MCF 10A (cell line): ENCODE measurements around the gene LETM1. TPM values are rescaled to one million over a fixed set of nuclear protein-coding genes. Genes with fewer than 3 reads are reported as not detected.

Experiments
- BruUV-seq: library from RNA; stranded (reverse); fragments of 400-500 nt; replicated peaks from 2 replicates; lab custom pipeline; 2021; lab: Mats Ljungman, UMichigan
- CTCF ChIA-PET: fragments of 300-600 bp; sonication (Branson Sonifier 250); formaldehyde crosslinking; extraction: SDS; loops from one replicate; lab custom pipeline; 2021; ENCODE audit warnings: antibody characterized with exemption, inconsistent platforms; lab: Yijun Ruan, JAX
- POLR2A ChIA-PET: fragments of 300-600, 350-650 bp; sonication (Branson Sonifier 250); formaldehyde crosslinking; extraction: SDS; loops from one replicate; lab custom pipeline; 2020; ENCODE audit warnings: antibody characterized with exemption, inconsistent platforms; lab: Yijun Ruan, JAX
- DNase-seq: peaks from one replicate; pipeline ENCODE4 v3.0.0-alpha.2; 2018; ENCODE audit not compliant: unreplicated experiment
- H3K27ac Mint-ChIP-seq: one replicate; pipeline ENCODE4 v1.8.0; 2022; ENCODE audit warnings: mild to moderate bottlenecking, low read depth, mixed read lengths; ENCODE audit not compliant: unreplicated experiment
- H3K27me3 Mint-ChIP-seq: one replicate; pipeline ENCODE4 v1.8.0; 2022; ENCODE audit warnings: mixed read lengths; ENCODE audit not compliant: insufficient read depth, unreplicated experiment
- H3K36me3 Mint-ChIP-seq: one replicate; pipeline ENCODE4 v1.8.0; 2022; ENCODE audit warnings: mild to moderate bottlenecking, moderate library complexity, mixed read lengths; ENCODE audit not compliant: insufficient read depth, unreplicated experiment
- H3K4me1 Mint-ChIP-seq: one replicate; pipeline ENCODE4 v1.8.0; 2022; ENCODE audit warnings: mixed read lengths; ENCODE audit not compliant: insufficient read depth, unreplicated experiment
- H3K4me3 Mint-ChIP-seq: one replicate; pipeline ENCODE4 v1.8.0; 2022; ENCODE audit warnings: mild to moderate bottlenecking, moderate library complexity, mixed read lengths; ENCODE audit not compliant: unreplicated experiment
- H3K9me3 Mint-ChIP-seq: one replicate; pipeline ENCODE4 v1.8.0; 2022; ENCODE audit warnings: mixed read lengths; ENCODE audit not compliant: unreplicated experiment
- CTCF ChIP-seq: fragments of 200-600 bp; IDR thresholded peaks from one replicate; pipeline ENCODE4 v1.8.0; 2022; ENCODE audit warnings: antibody characterized with exemption, mild to moderate bottlenecking; ENCODE audit not compliant: unreplicated experiment
- intact Hi-C: fragments of 100-400 bp; cut with micrococcal nuclease; formaldehyde crosslinking; loops from 2 replicates; pipeline ENCODE4 v1.14.1; 2022
- total RNA-seq: library from RNA; stranded (reverse); gene quantifications from 2 replicates; pipeline ENCODE4 v1.2.3, GENCODE V29; 2022

LETM1 gene
- total RNA-seq, 1 experiment from 2014 or later: 85.0 TPM

- TF ChIP-seq CTCF: no peak
- BruUV-seq: no TSS peak
- DNase-seq: no peak
- Mint-ChIP-seq H3K27me3 (no peaks in the 10 kb centered on the region), H3K9me3 (no peaks in the 10 kb centered on the region), H3K36me3 (no peaks in the 10 kb centered on the region), H3K4me3 (no peak overlapping the region), H3K27ac (peak overlapping the region; percentile 50), H3K4me1 (peaks cover 6% of the 10 kb centered on the region)
- POLR2A ChIA-PET: no interaction called here
- intact Hi-C loops: no loop called here
- CTCF ChIA-PET: no interaction called here
These were observed 76.2 kb downstream of the LETM1 start for GRCh38 chr4:1779588-1780382.

DNA sequence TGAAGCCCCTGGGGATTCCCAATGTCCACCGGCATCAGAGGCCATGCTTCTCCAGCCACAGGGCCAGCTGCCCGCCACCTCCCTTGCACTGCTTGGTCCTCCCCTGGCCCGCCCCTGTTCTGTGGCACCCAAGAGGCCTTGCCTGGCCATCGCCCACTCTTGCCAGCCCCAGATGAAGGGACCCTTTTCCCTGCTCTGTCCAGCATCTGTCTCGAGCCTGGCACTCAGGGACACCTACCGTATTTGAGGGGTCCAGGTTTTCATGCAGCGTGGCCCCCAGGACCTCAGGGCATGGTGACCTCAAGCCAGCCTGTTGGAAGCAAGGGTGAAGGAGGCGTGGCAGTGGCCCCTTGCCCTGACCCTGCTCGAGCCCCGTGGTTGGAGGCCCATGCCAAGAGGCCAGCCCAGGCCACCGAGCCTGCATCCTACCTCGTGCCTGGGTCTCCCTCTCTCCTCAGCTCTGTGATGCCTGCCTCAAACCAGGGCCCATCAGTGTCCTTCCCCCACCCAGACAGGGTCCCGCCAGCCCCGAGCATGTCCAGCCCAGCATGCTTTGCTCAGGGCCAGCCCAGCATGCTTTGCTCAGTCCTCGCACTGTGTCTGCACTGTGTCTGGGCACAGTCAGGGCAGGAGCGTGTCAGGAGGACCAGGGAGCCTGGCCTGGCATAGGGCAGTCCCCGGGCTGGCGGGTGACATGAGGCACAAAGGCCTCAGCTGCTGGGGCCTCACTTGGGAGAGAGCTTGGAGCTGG, 77.1 kb downstream of the LETM1 start:
- H3K27me3 Mint-ChIP-seq: no peaks in the 10 kb centered on the region
- H3K27ac Mint-ChIP-seq: no peak overlapping the region
- CTCF ChIA-PET: no interaction called here
- H3K36me3 Mint-ChIP-seq: no peaks in the 10 kb centered on the region
- H3K9me3 Mint-ChIP-seq: no peaks in the 10 kb centered on the region
- intact Hi-C loops: no loop called here
- H3K4me1 Mint-ChIP-seq: peaks cover 6% of the 10 kb centered on the region
- POLR2A ChIA-PET: interaction anchor here (0.6 kb wide), 1 partner anchor 26 kb away, joined by 3 read pairs; no protein-coding TSS in a partner anchor
- no peak for DNase-seq
- no peak for TF ChIP-seq CTCF
- no peak overlapping the region for H3K4me3 Mint-ChIP-seq
- BruUV-seq: no TSS peak

DNA sequence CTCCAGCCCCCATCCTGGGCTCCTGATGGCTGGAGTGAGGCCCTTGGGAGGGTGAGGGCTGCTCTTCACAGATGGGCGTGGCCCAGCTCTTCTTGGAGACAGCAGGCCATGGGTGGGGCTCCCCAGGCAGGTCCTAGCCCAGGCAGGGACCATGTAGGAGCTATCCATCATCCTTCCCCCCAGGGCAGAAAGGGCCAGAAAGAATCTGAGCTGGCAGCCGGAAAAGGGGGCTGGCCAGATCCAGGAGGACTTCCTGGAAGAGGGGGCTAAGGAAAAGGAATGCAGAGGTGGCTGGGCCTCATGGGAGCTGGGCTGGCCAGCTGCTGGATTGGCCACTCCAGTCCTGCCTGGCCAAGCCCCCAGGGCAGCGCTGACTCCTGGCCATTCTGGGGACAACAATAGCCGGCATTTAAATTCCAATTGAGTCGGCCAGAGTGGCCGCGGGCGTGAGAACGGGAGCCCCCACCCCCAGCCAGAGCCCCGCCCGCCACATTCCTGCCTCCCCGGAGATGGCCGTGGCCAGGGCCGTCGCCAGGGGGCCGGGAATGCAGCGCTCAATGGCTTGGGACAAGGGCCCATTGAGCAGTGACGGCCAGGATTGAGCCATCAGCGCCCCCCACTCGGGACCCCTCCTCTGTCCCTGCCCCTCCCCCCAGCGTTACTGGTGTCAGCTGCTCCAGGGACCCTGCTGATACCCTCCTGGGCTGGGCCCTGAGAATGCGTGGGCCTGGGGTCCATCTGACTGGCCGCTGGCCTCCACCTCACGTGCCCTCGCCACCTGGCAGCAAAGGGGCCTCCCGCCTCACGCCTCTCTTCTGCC, 77.9 kb downstream of the LETM1 start:
- Mint-ChIP-seq H3K27ac (no peak overlapping the region), H3K27me3 (no peaks in the 10 kb centered on the region), H3K9me3 (no peaks in the 10 kb centered on the region), H3K4me3 (no peak overlapping the region), H3K36me3 (no peaks in the 10 kb centered on the region), H3K4me1 (peaks cover 6% of the 10 kb centered on the region)
- no TSS peak for BruUV-seq
- POLR2A ChIA-PET: interaction anchor here (0.6 to 1.2 kb wide), 5 partner anchors 12 to 94 kb away, joined by 3 to 5 read pairs (median 3); partner anchors contain the start of gene SLBP
- TF ChIP-seq CTCF: no peak
- intact Hi-C loops: no loop called here
- DNase-seq: peak; percentile 62
- CTCF ChIA-PET: interaction anchor here (0.6 to 1.0 kb wide), 3 partner anchors 26 to 109 kb away, joined by 3 to 4 read pairs (median 3); no protein-coding TSS in a partner anchor
